H54 (cell line): ENCODE measurements around the gene MYBPHL.

ENCODE experiments used
- DNase-seq: peaks from one replicate; pipeline ENCODE4 v3.0.0; 2011; ENCODE audit warnings: low spot score, mixed read lengths; ENCODE audit not compliant: insufficient read length
- FAIRE-seq: peaks from 3 replicates; lab custom pipeline; 2011; peaks lifted over from hg19 to GRCh38; lab: Jason Lieb, UNC
- POLR2A ChIP-seq: IDR thresholded peaks from 2 replicates; pipeline ENCODE4 v1.6.1; 2011; ENCODE audit warnings: low read depth, mild to moderate bottlenecking, low read length

Gene MYBPHL

GRCh38 chr1:109262231-109263055, 44.4 kb downstream of the MYBPHL start:
- no peak for TF ChIP-seq POLR2A
- FAIRE-seq (no peak), DNase-seq (no peak)

DNA sequence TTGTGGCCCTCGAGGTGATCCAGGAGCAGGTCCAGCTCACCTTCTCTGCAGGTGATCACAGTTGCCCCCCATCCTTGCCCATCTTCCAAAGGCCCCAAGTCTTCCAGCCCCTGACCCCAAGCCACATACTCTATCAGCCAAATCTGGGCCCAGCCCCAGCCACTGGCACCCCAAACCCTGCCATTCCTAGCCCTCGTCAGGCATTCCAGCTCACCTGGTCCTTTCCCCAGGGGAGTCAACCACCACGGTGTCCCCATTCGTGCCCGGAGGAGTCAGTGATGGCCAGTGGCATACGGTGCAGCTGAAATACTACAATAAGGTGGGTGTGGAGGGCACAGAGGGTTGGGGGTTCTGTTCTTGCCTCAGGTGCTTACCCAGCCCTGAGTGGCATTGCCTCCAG, 45.2 kb downstream of the MYBPHL start:
- TF ChIP-seq POLR2A: no peak
- no peak for FAIRE-seq
- no peak for DNase-seq

DNA sequence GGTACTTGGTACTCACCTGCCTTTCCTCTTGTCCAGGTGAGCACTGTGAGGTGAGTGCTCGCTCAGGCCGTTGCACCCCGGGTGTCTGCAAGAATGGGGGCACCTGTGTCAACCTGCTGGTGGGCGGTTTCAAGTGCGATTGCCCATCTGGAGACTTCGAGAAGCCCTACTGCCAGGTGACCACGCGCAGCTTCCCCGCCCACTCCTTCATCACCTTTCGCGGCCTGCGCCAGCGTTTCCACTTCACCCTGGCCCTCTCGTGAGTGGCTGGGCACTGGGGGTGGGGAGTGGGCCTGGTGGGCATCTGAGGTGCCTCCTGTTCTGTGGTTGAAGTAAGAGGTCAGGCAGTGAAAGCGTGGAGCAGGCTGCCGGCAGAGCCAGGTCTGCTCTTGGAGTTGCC, 45.8 kb downstream of the MYBPHL start:
- TF ChIP-seq POLR2A: no peak
- no peak for FAIRE-seq

DNA sequence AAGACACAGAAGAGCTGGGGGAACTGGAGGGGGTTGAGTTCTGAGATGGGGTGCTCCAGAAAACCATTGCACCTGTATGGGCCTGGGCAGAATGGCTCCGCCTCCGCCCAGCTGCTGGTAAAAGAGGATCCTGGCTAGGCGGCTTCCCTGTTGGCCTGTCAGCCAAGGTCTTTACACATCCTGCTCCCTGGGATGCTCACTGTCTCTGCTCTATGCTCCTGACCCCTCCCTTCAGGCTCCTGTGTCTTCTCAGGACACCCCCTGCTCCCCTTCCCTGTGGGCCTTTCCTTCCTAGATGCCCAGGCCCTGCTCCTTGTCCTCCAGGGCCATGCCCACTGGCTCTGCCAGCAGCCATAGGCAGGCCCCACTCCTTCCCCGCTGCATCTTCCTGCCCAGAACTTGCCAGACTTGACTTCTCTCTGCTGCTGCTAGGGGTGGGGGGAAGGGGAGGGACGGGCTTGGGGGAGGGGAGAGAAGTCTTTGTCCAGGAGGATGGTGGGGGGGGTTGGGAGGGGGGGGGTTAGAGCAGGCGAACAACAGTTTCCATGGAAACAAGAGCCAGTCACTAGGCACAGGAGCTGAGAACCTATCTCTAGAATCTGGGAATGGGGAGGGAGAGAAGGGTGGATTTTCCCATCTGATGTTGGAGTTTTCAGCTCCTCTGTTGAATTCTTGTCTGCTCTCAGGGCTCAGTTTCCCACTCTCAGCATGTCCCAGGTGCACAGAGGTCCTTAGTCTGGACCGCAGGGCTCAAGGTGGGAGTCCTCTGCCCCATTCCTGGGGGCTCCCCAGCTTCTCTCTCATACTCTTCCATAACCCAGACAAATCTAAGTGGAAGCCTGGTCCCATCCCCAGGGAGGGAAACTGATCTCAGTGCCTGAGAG, 46.9 kb downstream of the MYBPHL start:
- no peak for DNase-seq
- no peak for FAIRE-seq
- TF ChIP-seq POLR2A: no peak

More for the DNA sequence above, 45.8 kb downstream of the MYBPHL start:
- DNase-seq: no peak

DNA sequence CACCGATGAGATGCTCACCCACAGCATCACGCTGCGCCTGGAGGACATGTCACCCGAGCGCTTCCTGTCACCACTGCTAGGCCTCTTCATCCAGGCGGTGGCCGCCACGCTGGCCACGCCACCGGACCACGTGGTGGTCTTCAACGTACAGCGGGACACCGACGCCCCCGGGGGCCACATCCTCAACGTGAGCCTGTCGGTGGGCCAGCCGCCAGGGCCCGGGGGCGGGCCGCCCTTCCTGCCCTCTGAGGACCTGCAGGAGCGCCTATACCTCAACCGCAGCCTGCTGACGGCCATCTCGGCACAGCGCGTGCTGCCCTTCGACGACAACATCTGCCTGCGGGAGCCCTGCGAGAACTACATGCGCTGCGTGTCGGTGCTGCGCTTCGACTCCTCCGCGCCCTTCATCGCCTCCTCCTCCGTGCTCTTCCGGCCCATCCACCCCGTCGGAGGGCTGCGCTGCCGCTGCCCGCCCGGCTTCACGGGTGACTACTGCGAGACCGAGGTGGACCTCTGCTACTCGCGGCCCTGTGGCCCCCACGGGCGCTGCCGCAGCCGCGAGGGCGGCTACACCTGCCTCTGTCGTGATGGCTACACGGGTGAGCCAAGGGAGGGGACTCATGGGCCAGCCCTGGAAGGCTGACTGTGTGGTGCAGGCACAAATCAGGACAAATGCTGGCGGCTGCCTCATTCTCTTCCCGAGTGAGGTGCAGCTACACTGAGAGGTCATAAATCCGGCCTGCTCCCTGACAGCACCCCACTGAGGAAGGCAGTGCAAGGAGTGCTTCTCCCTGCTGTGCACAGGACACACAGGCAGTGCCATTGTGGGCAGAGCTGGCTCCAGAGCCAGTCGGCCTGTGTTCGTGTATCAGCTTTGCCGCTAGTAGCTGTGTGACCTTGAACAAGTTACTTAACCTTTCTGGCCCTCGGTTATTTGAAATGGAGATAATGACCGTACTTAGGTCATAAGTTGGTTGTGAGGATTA, 48.0 kb downstream of the MYBPHL start:
- FAIRE-seq (no peak), DNase-seq (no peak)
- no peak for TF ChIP-seq POLR2A

GRCh38 chr1:109257682-109258421, 49.0 kb downstream of the MYBPHL start:
- FAIRE-seq (no peak), DNase-seq (no peak)
- no peak for TF ChIP-seq POLR2A

- DNase-seq (no peak), FAIRE-seq (no peak)
- TF ChIP-seq POLR2A: no peak
Measured at GRCh38 chr1:109256971-109257681, 49.7 kb downstream of the MYBPHL start.

DNA sequence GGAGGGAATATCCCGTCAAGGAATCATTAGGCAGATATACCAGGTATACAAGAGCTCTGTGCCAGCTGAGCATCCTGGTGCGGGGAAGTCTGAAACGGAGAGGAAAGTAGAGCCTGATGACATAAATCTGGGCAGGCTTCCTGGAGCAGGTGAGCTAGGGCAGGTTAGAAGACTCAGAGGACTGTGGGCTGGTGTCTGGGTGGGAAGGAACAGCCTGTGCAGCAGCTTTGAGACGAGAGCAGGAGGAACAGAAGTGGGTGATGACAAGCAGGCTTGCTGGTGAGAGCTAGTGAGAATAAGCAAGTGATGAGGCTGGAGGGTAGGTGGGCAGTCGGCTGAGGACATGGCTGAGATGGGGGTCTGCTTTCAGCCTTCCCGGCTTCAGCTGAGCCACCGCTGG, 50.7 kb downstream of the MYBPHL start:
- DNase-seq: no peak
- FAIRE-seq: no peak
- no peak for TF ChIP-seq POLR2A

GRCh38 chr1:109255678-109256077, 51.1 kb downstream of the MYBPHL start:
- DNase-seq: no peak
- no peak for FAIRE-seq
- TF ChIP-seq POLR2A: no peak

DNA sequence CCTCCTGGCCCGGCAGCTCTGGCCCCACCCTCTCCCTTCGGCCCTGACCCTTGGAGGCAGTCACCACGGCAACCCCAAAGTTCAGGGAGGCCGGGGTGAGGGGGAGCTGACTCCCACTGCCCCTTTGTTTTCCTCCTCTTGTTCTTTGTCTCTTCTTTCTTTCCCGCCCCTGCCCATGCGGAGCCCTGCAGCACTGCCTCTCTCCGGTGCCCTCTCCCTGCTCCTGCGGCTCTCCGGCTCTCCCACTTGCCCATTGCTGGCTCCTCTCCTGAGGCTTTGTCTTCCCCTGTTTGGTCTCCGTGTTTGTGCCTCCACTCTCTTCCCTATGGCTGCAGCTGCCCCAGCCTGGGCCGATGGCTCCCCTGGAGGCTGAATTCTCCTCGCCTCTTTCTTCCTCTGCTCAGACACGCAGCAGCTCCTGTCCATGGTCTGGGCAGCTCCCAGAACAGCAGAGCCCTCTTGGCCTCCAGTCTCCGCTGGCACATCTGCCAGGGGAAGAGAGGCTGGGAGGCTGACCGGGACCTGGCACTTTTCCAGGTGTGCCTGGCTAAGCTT, 51.6 kb downstream of the MYBPHL start:
- no peak for TF ChIP-seq POLR2A

DNA sequence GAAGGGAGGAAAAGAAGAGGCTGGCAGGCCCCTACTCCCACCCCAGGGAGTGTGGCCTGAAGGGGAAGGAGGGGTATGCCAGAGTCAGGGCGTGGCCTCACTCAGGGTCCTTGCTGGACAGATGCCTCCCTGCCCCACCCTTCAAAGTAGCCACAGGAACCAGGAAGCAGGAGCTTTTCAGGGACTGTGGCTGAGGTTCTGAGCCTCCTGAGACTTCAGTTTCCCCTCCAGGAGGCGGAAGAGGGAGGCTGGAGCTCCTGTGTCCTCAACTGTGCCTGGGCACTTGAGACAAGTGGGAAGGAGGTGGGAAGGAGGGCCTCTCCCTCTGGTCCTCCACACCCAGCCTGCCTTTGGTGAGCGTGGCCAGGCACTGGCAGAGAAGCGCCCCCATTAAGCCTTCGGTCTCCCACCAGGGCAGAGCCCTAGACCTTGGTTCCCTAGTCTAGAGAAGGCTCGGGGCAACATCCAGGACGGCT, 52.2 kb downstream of the MYBPHL start:
- DNase-seq (no peak), FAIRE-seq (no peak)
- TF ChIP-seq POLR2A: no peak

More for the DNA sequence above, 51.6 kb downstream of the MYBPHL start:
- FAIRE-seq: no peak
- DNase-seq: no peak
